ENCODE results near the gene PHLDA2. TPM values are rescaled to one million over a fixed set of nuclear protein-coding genes. Genes with fewer than 3 reads are reported as not detected.
A peak's percentile ranks its signal among the peaks of the same experiment; 100 is the strongest.

The PHLDA2 gene
- total and polyA plus RNA-seq, 2 of the 13 experiments (the other 11 are each of a cell fraction or from before 2014, with no cell fraction given): 0.55 to 0.78 TPM

DNA sequence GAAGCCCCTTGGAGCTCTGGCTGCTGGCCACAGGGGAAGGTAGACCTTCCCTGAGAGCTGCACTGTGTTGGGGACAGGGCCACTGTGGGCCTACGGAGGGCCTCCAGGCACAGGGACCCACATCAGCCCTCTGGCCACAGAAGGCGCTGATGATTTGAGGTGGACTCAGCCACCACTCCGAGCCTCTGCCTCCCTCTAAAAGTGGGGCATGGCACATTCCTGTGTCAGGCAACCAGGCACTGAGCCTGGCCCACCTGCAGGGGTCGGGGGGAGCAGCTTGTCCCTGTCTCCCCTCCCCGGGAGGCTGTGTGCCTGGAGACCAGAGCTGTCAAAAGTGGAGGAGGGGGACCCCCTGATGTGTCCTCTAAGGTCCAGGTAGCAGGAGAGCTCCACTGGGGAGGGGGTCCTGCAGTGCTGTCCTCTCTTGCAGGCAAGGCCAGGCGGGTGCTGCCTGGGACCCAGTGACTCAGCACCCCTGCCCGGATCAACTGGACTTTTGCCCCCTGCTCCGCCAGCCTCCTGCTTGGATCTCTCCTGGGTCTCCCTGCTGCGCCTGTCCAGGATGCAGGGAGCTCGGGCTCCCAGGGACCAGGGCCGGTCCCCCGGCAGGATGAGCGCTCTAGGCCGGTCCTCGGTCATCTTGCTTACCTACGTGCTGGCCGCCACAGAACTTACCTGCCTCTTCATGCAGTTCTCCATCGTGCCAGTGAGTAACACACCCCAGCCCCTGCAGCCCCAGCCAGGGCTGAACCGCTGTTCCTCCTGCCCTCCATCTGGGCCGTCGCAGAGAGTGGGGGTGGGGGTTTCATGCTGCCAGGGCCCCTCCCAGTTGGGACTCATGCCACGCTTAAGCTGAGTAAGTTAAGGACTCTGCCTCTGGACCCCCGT is 26.2 kb downstream of the PHLDA2 start (continued):
- TF ChIP-seq POGZ (CRISPR knock-in tag; IDR thresholded peaks at IDR 0.05) (no peak), NR2F6 (IDR thresholded peaks at IDR 0.05) (no peak), NR2F6 (CRISPR knock-in tag; IDR thresholded peaks at IDR 0.05) (peak; percentile 29; the same call in 1 of the 2 replicates), HNF4G (IDR thresholded peaks at IDR 0.05; ENCODE audit: borderline replicate concordance, low read depth, low read length) (peak; percentile 66; the same call in 1 of the 2 replicates), HNF4G (CRISPR knock-in tag; IDR thresholded peaks at IDR 0.05; ENCODE audit: borderline replicate concordance, low read depth) (peak; percentile 68; the same call in 1 of the 2 replicates), ZNF574 (CRISPR knock-in tag; IDR thresholded peaks at IDR 0.05) (0 out of 2 replicates have a peak, but pooled peaks have one; percentile 5), PRDM10 (CRISPR knock-in tag; IDR thresholded peaks at IDR 0.05; ENCODE audit: low read depth) (peak; percentile 97), NRL (CRISPR knock-in tag; IDR thresholded peaks at IDR 0.05; ENCODE audit: borderline replicate concordance) (peak; percentile 34), PRDM4 (CRISPR knock-in tag; IDR thresholded peaks at IDR 0.05; ENCODE audit: borderline replicate concordance) (0 out of 2 replicates have a peak, but pooled peaks have one; percentile 42)
- TF ChIP-seq, protein P1, sequence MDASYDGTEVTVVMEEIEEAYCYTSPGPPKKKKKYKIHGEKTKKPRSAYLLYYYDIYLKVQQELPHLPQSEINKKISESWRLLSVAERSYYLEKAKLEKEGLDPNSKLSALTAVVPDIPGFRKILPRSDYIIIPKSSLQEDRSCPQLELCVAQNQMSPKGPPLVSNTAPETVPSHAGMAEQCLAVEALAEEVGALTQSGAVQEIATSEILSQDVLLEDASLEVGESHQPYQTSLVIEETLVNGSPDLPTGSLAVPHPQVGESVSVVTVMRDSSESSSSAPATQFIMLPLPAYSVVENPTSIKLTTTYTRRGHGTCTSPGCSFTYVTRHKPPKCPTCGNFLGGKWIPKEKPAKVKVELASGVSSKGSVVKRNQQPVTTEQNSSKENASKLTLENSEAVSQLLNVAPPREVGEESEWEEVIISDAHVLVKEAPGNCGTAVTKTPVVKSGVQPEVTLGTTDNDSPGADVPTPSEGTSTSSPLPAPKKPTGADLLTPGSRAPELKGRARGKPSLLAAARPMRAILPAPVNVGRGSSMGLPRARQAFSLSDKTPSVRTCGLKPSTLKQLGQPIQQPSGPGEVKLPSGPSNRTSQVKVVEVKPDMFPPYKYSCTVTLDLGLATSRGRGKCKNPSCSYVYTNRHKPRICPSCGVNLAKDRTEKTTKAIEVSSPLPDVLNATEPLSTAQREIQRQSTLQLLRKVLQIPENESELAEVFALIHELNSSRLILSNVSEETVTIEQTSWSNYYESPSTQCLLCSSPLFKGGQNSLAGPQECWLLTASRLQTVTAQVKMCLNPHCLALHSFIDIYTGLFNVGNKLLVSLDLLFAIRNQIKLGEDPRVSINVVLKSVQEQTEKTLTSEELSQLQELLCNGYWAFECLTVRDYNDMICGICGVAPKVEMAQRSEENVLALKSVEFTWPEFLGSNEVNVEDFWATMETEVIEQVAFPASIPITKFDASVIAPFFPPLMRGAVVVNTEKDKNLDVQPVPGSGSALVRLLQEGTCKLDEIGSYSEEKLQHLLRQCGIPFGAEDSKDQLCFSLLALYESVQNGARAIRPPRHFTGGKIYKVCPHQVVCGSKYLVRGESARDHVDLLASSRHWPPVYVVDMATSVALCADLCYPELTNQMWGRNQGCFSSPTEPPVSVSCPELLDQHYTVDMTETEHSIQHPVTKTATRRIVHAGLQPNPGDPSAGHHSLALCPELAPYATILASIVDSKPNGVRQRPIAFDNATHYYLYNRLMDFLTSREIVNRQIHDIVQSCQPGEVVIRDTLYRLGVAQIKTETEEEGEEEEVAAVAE (CRISPR knock-in tag; IDR thresholded peaks at IDR 0.05; ENCODE audit: borderline replicate concordance): peak; percentile 51; the same call in 1 of the 2 replicates
- TF ChIP-seq, protein P2, sequence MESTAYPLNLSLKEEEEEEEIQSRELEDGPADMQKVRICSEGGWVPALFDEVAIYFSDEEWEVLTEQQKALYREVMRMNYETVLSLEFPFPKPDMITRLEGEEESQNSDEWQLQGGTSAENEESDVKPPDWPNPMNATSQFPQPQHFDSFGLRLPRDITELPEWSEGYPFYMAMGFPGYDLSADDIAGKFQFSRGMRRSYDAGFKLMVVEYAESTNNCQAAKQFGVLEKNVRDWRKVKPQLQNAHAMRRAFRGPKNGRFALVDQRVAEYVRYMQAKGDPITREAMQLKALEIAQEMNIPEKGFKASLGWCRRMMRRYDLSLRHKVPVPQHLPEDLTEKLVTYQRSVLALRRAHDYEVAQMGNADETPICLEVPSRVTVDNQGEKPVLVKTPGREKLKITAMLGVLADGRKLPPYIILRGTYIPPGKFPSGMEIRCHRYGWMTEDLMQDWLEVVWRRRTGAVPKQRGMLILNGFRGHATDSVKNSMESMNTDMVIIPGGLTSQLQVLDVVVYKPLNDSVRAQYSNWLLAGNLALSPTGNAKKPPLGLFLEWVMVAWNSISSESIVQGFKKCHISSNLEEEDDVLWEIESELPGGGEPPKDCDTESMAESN (CRISPR knock-in tag; conservative IDR thresholded peaks at IDR 0.05): 0 out of 2 replicates have a peak, but pooled peaks have one; percentile 7

Data from HepG2 (cell line).